ENCODE results near the gene RPLP2. TPM values are rescaled to one million over a fixed set of nuclear protein-coding genes. Genes with fewer than 3 reads are reported as not detected.

RPLP2 gene
- 1,000 to 10,000 TPM; 1,144 to 2,714 (median 1,335) TPM for polyA plus RNA-seq
- long read RNA-seq, donor 1, transcript RPLP2-207 (4 exons, 637 nt): minor isoform, 294 of 3,971 reads
- long read RNA-seq, donor 1, transcript RPLP2-205 (2 exons, 646 nt): minor isoform, 192 of 3,971 reads
- long read RNA-seq, donor 1, transcript RPLP2-201 (5 exons, 781 nt): major isoform, 2,921 of 3,971 reads
- long read RNA-seq, donor 1, transcript RPLP2-203 (3 exons, 489 nt): minor isoform, 101 of 3,971 reads
- long read RNA-seq, donor 1, partial matches to known transcripts: 239 of 3,971 reads
- long read RNA-seq, donor 1, other reads (novel, unspliced or antisense): 219 of 3,971 reads
- long read RNA-seq, donor 2, transcript RPLP2-203 (3 exons, 489 nt): minor isoform, 20 of 963 reads
- long read RNA-seq, donor 2, transcript RPLP2-205 (2 exons, 646 nt): minor isoform, 39 of 963 reads
- long read RNA-seq, donor 2, transcript RPLP2-207 (4 exons, 637 nt): minor isoform, 89 of 963 reads
- long read RNA-seq, donor 2, transcript RPLP2-201 (5 exons, 781 nt): major isoform, 716 of 963 reads
- long read RNA-seq, donor 2, partial matches to known transcripts: 52 of 963 reads
- long read RNA-seq, donor 2, other reads (novel, unspliced or antisense): 46 of 963 reads
- long read RNA-seq, donor 3, transcript RPLP2-207 (4 exons, 637 nt): minor isoform, 218 of 2,000 reads
- long read RNA-seq, donor 3, transcript RPLP2-201 (5 exons, 781 nt): major isoform, 1,273 of 2,000 reads
- long read RNA-seq, donor 3, transcript RPLP2-205 (2 exons, 646 nt): minor isoform, 212 of 2,000 reads
- long read RNA-seq, donor 3, transcript RPLP2-203 (3 exons, 489 nt): minor isoform, 78 of 2,000 reads
- long read RNA-seq, donor 3, partial matches to known transcripts: 147 of 2,000 reads
- long read RNA-seq, donor 3, other reads (novel, unspliced or antisense): 69 of 2,000 reads
- long read RNA-seq, donor 4, transcript RPLP2-201 (5 exons, 781 nt): major isoform, 34 of 37 reads
- long read RNA-seq, donor 4, partial matches to known transcripts: 0 of 37 reads
- long read RNA-seq, donor 4, other reads (novel, unspliced or antisense): 0 of 37 reads
- long read RNA-seq, donor 5, transcript RPLP2-205 (2 exons, 646 nt): minor isoform, 60 of 423 reads
- long read RNA-seq, donor 5, transcript RPLP2-207 (4 exons, 637 nt): minor isoform, 41 of 423 reads
- long read RNA-seq, donor 5, transcript RPLP2-203 (3 exons, 489 nt): minor isoform, 22 of 423 reads
- long read RNA-seq, donor 5, transcript RPLP2-201 (5 exons, 781 nt): major isoform, 282 of 423 reads
- long read RNA-seq, donor 5, partial matches to known transcripts: 11 of 423 reads
- long read RNA-seq, donor 5, other reads (novel, unspliced or antisense): 7 of 423 reads
- long read RNA-seq, donor 6, transcript RPLP2-207 (4 exons, 637 nt): minor isoform, 143 of 1,609 reads
- long read RNA-seq, donor 6, transcript RPLP2-203 (3 exons, 489 nt): minor isoform, 24 of 1,609 reads
- long read RNA-seq, donor 6, transcript RPLP2-201 (5 exons, 781 nt): major isoform, 1,215 of 1,609 reads
- long read RNA-seq, donor 6, transcript RPLP2-205 (2 exons, 646 nt): minor isoform, 59 of 1,609 reads
- long read RNA-seq, donor 6, partial matches to known transcripts: 97 of 1,609 reads
- long read RNA-seq, donor 6, other reads (novel, unspliced or antisense): 69 of 1,609 reads
- long read RNA-seq, donor 7: 0 reads
- long read RNA-seq, donor 8, transcript RPLP2-201 (5 exons, 781 nt): major isoform, 199 of 220 reads
- long read RNA-seq, donor 8, transcript RPLP2-203 (3 exons, 489 nt): minor isoform, 5 of 220 reads
- long read RNA-seq, donor 8, transcript RPLP2-207 (4 exons, 637 nt): minor isoform, 13 of 220 reads
- long read RNA-seq, donor 8, partial matches to known transcripts: 0 of 220 reads
- long read RNA-seq, donor 8, other reads (novel, unspliced or antisense): 0 of 220 reads
- long read RNA-seq, donor 9, transcript RPLP2-205 (2 exons, 646 nt): minor isoform, 17 of 390 reads
- long read RNA-seq, donor 9, transcript RPLP2-203 (3 exons, 489 nt): minor isoform, 10 of 390 reads
- long read RNA-seq, donor 9, transcript RPLP2-207 (4 exons, 637 nt): minor isoform, 16 of 390 reads
- long read RNA-seq, donor 9, transcript RPLP2-201 (5 exons, 781 nt): major isoform, 314 of 390 reads
- long read RNA-seq, donor 9, partial matches to known transcripts: 9 of 390 reads
- long read RNA-seq, donor 9, other reads (novel, unspliced or antisense): 22 of 390 reads
- long read RNA-seq, donor 10, transcript RPLP2-203 (3 exons, 489 nt): minor isoform, 50 of 1,762 reads
- long read RNA-seq, donor 10, transcript RPLP2-205 (2 exons, 646 nt): minor isoform, 99 of 1,762 reads
- long read RNA-seq, donor 10, transcript RPLP2-207 (4 exons, 637 nt): minor isoform, 120 of 1,762 reads
- long read RNA-seq, donor 10, transcript RPLP2-201 (5 exons, 781 nt): major isoform, 1,315 of 1,762 reads
- long read RNA-seq, donor 10, partial matches to known transcripts: 99 of 1,762 reads
- long read RNA-seq, donor 10, other reads (novel, unspliced or antisense): 70 of 1,762 reads

GRCh38 chr11:809287-810039 is at the start of gene RPLP2:
Gene RPLP2 (plus strand): TSS chr11:809967. CDS start chr11:810235, 268 bp downstream.
- DNase-seq: peak; percentile 98 to 99
- Histone ChIP-seq H3K4me1 (ENCODE audit: control insufficient read depth in 3 of 3, insufficient read depth in 2 of 3, low read depth in 1 of 3, low read length in 2 of 3) (peaks cover 0 to 22% (median 3%) of the 10 kb centered on the region in 3 donors), H3K36me3 (ENCODE audit: control insufficient read depth in 3 of 3, insufficient read depth in 2 of 3, low read depth in 1 of 3, low read length in 3 of 3) (peaks cover 13 to 42% (median 18%) of the 10 kb centered on the region in 3 donors), H3K9me3 (ENCODE audit: control insufficient read depth in 2 of 2, insufficient read depth in 1 of 2, low read depth in 1 of 2, low read length in 1 of 2) (no peaks in the 10 kb centered on the region), H3K4me3 (ENCODE audit: low read depth in 1 of 3, low read length in 3 of 3) (peak within 1 kb of the TSS; percentile 74 to 98 (median 86)), H3K27me3 (ENCODE audit: control insufficient read depth in 3 of 3, insufficient read depth in 3 of 3, low read length in 3 of 3) (no peaks in the 10 kb centered on the region), H3K27ac (ENCODE audit: low read depth in 1 of 3, low read length in 2 of 3) (peak within 1 kb of the TSS; percentile 96 to 99 (median 98))
- FAIRE-seq: no peak
- WGBS, 3 donors: 0% methylated on average over 56 to 81 of the region's 81 CpGs

GRCh38 chr11:760236-760635 is 49.5 kb upstream of the RPLP2 start:
- Histone ChIP-seq H3K4me3 (ENCODE audit: low read depth in 1 of 3, low read length in 3 of 3) (no peak overlapping the region), H3K27ac (ENCODE audit: low read depth in 1 of 3, low read length in 2 of 3) (no peak overlapping the region), H3K9me3 (ENCODE audit: control insufficient read depth in 2 of 2, insufficient read depth in 1 of 2, low read depth in 1 of 2, low read length in 1 of 2) (no peaks in the 10 kb centered on the region), H3K36me3 (ENCODE audit: control insufficient read depth in 3 of 3, insufficient read depth in 2 of 3, low read depth in 1 of 3, low read length in 3 of 3) (peaks cover 12 to 91% (median 21%) of the 10 kb centered on the region in 3 donors), H3K4me1 (ENCODE audit: control insufficient read depth in 3 of 3, insufficient read depth in 2 of 3, low read depth in 1 of 3, low read length in 2 of 3) (peaks cover 0 to 12% (median 0%) of the 10 kb centered on the region in 3 donors), H3K27me3 (ENCODE audit: control insufficient read depth in 3 of 3, insufficient read depth in 3 of 3, low read length in 3 of 3) (no peaks in the 10 kb centered on the region)
- FAIRE-seq (no peak), DNase-seq (no peak)

GRCh38 chr11:761526-762108 is 48.1 kb upstream of the RPLP2 start:
- no peak for DNase-seq
- Histone ChIP-seq H3K4me3 (ENCODE audit: low read depth in 1 of 3, low read length in 3 of 3) (no peak overlapping the region), H3K27me3 (ENCODE audit: control insufficient read depth in 3 of 3, insufficient read depth in 3 of 3, low read length in 3 of 3) (no peaks in the 10 kb centered on the region), H3K36me3 (ENCODE audit: control insufficient read depth in 3 of 3, insufficient read depth in 2 of 3, low read depth in 1 of 3, low read length in 3 of 3) (peaks cover 12 to 92% (median 18%) of the 10 kb centered on the region in 3 donors), H3K9me3 (ENCODE audit: control insufficient read depth in 2 of 2, insufficient read depth in 1 of 2, low read depth in 1 of 2, low read length in 1 of 2) (no peaks in the 10 kb centered on the region), H3K27ac (ENCODE audit: low read depth in 1 of 3, low read length in 2 of 3) (no peak overlapping the region), H3K4me1 (ENCODE audit: control insufficient read depth in 3 of 3, insufficient read depth in 2 of 3, low read depth in 1 of 3, low read length in 2 of 3) (peaks cover 0 to 12% (median 0%) of the 10 kb centered on the region in 3 donors)
- 92% methylated on average over 8 of the region's 8 CpGs for WGBS, 3 donors
- FAIRE-seq: no peak

DNA sequence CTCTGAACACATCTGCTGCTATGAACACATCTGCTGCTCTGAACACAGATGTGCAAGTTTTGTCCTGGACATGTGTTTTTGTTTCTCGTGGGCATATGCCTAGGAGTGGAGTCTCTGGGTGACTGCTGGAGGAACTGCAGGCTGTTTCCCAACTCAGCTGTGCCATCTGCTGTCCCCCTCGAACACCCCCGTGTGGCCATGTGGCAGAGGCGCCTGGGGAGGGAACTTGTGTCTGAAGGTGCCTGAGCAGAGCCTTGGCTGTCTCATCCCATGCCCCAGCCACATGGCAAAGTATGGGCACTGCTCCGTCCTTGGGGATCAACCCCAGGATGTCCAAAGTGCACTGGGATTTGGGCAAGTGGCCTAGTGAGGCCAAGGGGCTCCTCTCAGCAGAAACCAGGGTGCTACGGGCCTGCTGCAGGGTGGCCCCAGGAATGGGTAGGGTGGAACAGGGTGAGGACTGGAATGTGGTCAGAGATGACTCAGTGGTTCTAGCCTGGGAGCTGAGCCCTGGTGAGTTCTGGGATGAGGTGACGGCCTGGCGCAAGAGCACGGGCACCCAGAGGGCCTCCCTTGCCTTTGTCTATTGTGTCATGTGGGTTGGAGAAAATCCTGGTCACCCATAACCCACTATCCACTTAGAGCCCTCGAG is 47.2 kb upstream of the RPLP2 start:
- H3K27me3 ChIP-seq (ENCODE audit: control insufficient read depth in 3 of 3, insufficient read depth in 3 of 3, low read length in 3 of 3): no peaks in the 10 kb centered on the region
- peaks cover 9 to 92% (median 18%) of the 10 kb centered on the region in 3 donors for H3K36me3 ChIP-seq (ENCODE audit: control insufficient read depth in 3 of 3, insufficient read depth in 2 of 3, low read depth in 1 of 3, low read length in 3 of 3)
- DNase-seq (peak; percentile 48 to 67), FAIRE-seq (no peak)
- H3K4me1 ChIP-seq (ENCODE audit: control insufficient read depth in 3 of 3, insufficient read depth in 2 of 3, low read depth in 1 of 3, low read length in 2 of 3): peaks cover 0 to 12% (median 0%) of the 10 kb centered on the region in 3 donors
- WGBS, 3 donors: 18 to 45% (median 44%) methylated on average over 10 of the region's 10 CpGs
- no peaks in the 10 kb centered on the region for H3K9me3 ChIP-seq (ENCODE audit: control insufficient read depth in 2 of 2, insufficient read depth in 1 of 2, low read depth in 1 of 2, low read length in 1 of 2)
- H3K4me3 ChIP-seq (ENCODE audit: low read depth in 1 of 3, low read length in 3 of 3): no peak overlapping the region
- H3K27ac ChIP-seq (ENCODE audit: low read depth in 1 of 3, low read length in 2 of 3): peak overlapping the region in 2 of 3 donors; percentile 52 to 84

DNA sequence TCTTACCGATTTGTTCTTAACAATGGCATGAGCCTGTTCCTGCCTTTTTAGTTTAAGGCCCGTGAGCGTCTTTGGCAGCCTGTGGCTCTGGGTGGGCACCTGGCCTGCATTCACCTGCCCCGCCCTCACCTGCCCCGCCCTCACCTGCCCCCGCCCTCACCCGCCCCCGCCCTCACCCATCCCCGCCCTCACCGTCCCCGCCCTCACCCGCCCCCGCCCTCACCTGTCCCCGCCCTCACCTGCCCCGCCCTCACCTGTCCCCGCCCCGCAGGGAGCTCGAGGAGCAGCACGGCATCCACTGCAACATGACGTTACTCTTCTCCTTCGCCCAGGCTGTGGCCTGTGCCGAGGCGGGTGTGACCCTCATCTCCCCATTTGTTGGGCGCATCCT is 46.7 kb upstream of the RPLP2 start:
- Histone ChIP-seq H3K27ac (ENCODE audit: low read depth in 1 of 3, low read length in 2 of 3) (peak overlapping the region in 2 of 3 donors; percentile 52 to 84), H3K4me3 (ENCODE audit: low read depth in 1 of 3, low read length in 3 of 3) (no peak overlapping the region), H3K36me3 (ENCODE audit: control insufficient read depth in 3 of 3, insufficient read depth in 2 of 3, low read depth in 1 of 3, low read length in 3 of 3) (peaks cover 9 to 93% (median 18%) of the 10 kb centered on the region in 3 donors), H3K27me3 (ENCODE audit: control insufficient read depth in 3 of 3, insufficient read depth in 3 of 3, low read length in 3 of 3) (no peaks in the 10 kb centered on the region), H3K4me1 (ENCODE audit: control insufficient read depth in 3 of 3, insufficient read depth in 2 of 3, low read depth in 1 of 3, low read length in 2 of 3) (peaks cover 0 to 12% (median 0%) of the 10 kb centered on the region in 3 donors), H3K9me3 (ENCODE audit: control insufficient read depth in 2 of 2, insufficient read depth in 1 of 2, low read depth in 1 of 2, low read length in 1 of 2) (no peaks in the 10 kb centered on the region)
- 17 to 60% (median 44%) methylated on average over 14 to 24 of the region's 24 CpGs for WGBS, 3 donors
- peak; percentile 57 to 83 for DNase-seq
- FAIRE-seq: no peak
